Heart left ventricle (tissue), 16 donors: ENCODE results near the gene TRIM31. TPM values are rescaled to one million over a fixed set of nuclear protein-coding genes. Genes with fewer than 3 reads are reported as not detected.
A peak's percentile ranks its signal among the peaks of the same experiment; 100 is the strongest.

Experiments
- ATAC-seq, 4 donors: fragments of 200-7000 bp; cut with Tn5 transposase; one replicate each; pipeline ENCODE4 v1.9.1; 2020 to 2022; ENCODE audit warnings: moderate library complexity in 4 of 4, mild to moderate bottlenecking in 3 of 4, moderate number of reproducible peaks in 1 of 4
- DNase-seq, 5 donors: peaks; one replicate each; pipeline ENCODE4 v3.0.0-alpha.2; 2020
- H3K27ac ChIP-seq, 12 donors: fragments of 200-600 bp; sonication (generic) in 4 of 12; one replicate each; pipeline versions ENCODE4 v1.5.0 to v1.8.0; 2016 to 2022; ENCODE audit warnings: mild to moderate bottlenecking in 2 of 12
- H3K27me3 ChIP-seq, 9 donors: fragments of 200-600 bp; sonication (generic) in 2 of 9; one replicate each; pipeline versions ENCODE4 v1.5.1 to v1.8.0; 2016 to 2022; ENCODE audit warnings: mild to moderate bottlenecking in 3 of 9
- H3K36me3 ChIP-seq, 9 donors: fragments of 200-600 bp; sonication (generic) in 2 of 9; one replicate each; pipeline versions ENCODE4 v1.5.0 to v1.8.0; 2018 to 2022; ENCODE audit warnings: mild to moderate bottlenecking in 2 of 9
- H3K4me1 ChIP-seq, 12 donors: fragments of 200-600 bp; sonication (generic) in 4 of 12; one replicate each; pipeline versions ENCODE4 v1.5.0 to v1.8.0; 2016 to 2022; ENCODE audit warnings: mild to moderate bottlenecking in 3 of 12
- H3K4me3 ChIP-seq, 12 donors: fragments of 200-600 bp; sonication (generic) in 4 of 12; one replicate each; pipeline versions ENCODE4 v1.5.0 to v1.8.0; 2017 to 2022; ENCODE audit warnings: mild to moderate bottlenecking in 9 of 12, moderate library complexity in 4 of 12
- H3K9me3 ChIP-seq, 12 donors: fragments of 200-600 bp; sonication (generic) in 4 of 12; one replicate each; pipeline versions ENCODE4 v1.5.0 to v1.8.0; 2016 to 2022; ENCODE audit warnings: mild to moderate bottlenecking in 1 of 12
- POLR2A ChIP-seq, 2 donors: fragments of 450-650 bp; IDR thresholded peaks; one replicate each; pipeline ENCODE4 v1.6.1; 2017; ENCODE audit warnings: antibody characterized with exemption in 2 of 2, mild to moderate bottlenecking in 2 of 2, moderate library complexity in 2 of 2
- WGBS, 4 donors: extraction: QIAGEN DNeasy Blood & Tissue Kit in 2 of 4; methylation state at CpG; one replicate each; pipeline versions ENCODE4 v1.1.5 to v1.1.7; 2013 to 2018; 5-methylcytosine and 5-hydroxymethylcytosine counted together
- intact Hi-C, 10 donors: fragments of 100-400 bp; cut with DNase I; formaldehyde crosslinking; loops; one replicate each; pipeline versions ENCODE4 v1.11.1 to v1.14.2; 2022
- polyA plus RNA-seq, 2 donors: library from polyadenylated mRNA; stranded (reverse); fragments of 200-250 nt; gene quantifications; one replicate each; pipeline ENCODE4 v1.2.3, GENCODE V29; 2013
- total RNA-seq, 9 donors: library from RNA; depleted of rRNA in 2 of 9; stranded (reverse); fragments of >200 nt in 2 of 9; fragmentation: NEBNext Ultra II Directional in 3 of 9; extraction: Animal tissue kit (Norgen Biotek cat#: 25700) in 3 of 9; gene quantifications; one replicate each; pipeline versions ENCODE4 v1.1.0 to v1.2.4, GENCODE V29; 2016 to 2023
- TF ChIP-seq, protein P1 (sequence below), 12 donors: fragments of 200-600 bp; sonication (generic) in 4 of 12; IDR thresholded peaks; one replicate each; pipeline versions ENCODE4 v1.5.0 to v1.8.0; 2018 to 2022; ENCODE audit warnings: antibody characterized with exemption in 12 of 12, mild to moderate bottlenecking in 5 of 12
- donor health status: ischemic (EF 13 %, LVEDD 7.1; RV severe dilation, severe dysfunction).
- donor health status: healthy with polysubstance abuse.
- donor health status: DM: no; HTN: yes; CAD: no.
- donor health status: DM: no; HTN: no; CAD: no.
- donor health status: ischemic (EF 25% LVEDD 6.9; RV normal size, moderate dysfunction).
- donor health status: ischemic (EF 25% LVEDD 5.7; RV mildly dilated, moderate dysfunction).
- donor health status: healthy.
- donor health status: DM: yes; HTN: yes; CAD: no.
- donor health status: ischemic (EF 35%, LVEDD 5.7; RV mildly dilated, moderate dysfunction).
- donor health status: nonischemic (EF 11% LVEDD 7.7; RV severe dilation, severe dysfunction).
- donor health status: DM: yes; HTN: yes; CAD: no.
- donor health status: PGD.
- donor health status: ischemic (EF 29% LVEDD 5.4; RV normal size, mild dysfunction).
- donor health status: nonischemic (EF 23%, LVEDD 6.1; RV moderate dilation, normal function).

TRIM31 gene
- total and polyA plus RNA-seq, 11 donors, result not detected

DNA sequence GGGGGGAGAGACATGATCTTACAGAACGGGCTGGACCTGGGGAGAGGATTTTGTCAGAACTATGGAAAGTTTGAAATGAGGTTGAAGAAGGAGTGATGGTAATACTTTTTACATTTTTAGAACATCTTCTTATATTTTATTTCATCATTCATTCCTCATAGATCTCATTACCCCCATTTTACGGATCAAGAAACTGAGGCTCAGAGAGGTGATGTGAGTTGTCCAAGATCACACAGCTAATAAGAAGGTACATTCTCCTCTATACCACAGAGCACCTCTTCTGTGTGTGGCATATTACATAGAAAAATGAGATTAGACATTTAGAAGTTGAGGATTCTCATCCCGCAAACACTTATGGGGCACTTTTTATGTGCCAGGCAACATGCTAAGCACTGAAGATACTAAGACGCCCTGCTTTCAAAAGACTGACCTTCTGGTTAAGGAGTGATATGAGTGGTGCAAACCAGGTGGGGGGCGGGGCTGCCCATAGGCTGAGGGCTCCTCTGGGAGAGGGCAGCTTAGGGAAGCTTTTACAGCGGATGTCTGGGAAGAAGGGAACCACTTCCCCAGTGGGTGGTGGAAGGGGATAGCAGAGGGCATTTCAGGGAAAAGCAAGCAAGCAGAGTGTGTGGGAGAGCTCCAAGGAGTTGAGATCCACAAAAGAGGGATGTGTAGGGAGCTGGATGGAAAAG lies 19.9 kb downstream of the TRIM31 start:
- no peak for ATAC-seq
- Histone ChIP-seq H3K9me3 (no peaks in the 10 kb centered on the region), H3K4me3 (no peak overlapping the region), H3K4me1 (peaks cover 0 to 5% (median 0%) of the 10 kb centered on the region in 12 donors), H3K36me3 (no peaks in the 10 kb centered on the region), H3K27me3 (peaks cover 0 to 75% (median 9%) of the 10 kb centered on the region in 9 donors), H3K27ac (no peak overlapping the region)
- no peak for DNase-seq
- TF ChIP-seq, protein P1, sequence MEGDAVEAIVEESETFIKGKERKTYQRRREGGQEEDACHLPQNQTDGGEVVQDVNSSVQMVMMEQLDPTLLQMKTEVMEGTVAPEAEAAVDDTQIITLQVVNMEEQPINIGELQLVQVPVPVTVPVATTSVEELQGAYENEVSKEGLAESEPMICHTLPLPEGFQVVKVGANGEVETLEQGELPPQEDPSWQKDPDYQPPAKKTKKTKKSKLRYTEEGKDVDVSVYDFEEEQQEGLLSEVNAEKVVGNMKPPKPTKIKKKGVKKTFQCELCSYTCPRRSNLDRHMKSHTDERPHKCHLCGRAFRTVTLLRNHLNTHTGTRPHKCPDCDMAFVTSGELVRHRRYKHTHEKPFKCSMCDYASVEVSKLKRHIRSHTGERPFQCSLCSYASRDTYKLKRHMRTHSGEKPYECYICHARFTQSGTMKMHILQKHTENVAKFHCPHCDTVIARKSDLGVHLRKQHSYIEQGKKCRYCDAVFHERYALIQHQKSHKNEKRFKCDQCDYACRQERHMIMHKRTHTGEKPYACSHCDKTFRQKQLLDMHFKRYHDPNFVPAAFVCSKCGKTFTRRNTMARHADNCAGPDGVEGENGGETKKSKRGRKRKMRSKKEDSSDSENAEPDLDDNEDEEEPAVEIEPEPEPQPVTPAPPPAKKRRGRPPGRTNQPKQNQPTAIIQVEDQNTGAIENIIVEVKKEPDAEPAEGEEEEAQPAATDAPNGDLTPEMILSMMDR (IDR thresholded peaks at IDR 0.05), result no peak
- TF ChIP-seq POLR2A (IDR thresholded peaks at IDR 0.05), result no peak
- WGBS, 4 donors, result 44 to 75% (median 69%) methylated on average over 6 of the region's 6 CpGs
- intact Hi-C loops, result no loop called here

DNA sequence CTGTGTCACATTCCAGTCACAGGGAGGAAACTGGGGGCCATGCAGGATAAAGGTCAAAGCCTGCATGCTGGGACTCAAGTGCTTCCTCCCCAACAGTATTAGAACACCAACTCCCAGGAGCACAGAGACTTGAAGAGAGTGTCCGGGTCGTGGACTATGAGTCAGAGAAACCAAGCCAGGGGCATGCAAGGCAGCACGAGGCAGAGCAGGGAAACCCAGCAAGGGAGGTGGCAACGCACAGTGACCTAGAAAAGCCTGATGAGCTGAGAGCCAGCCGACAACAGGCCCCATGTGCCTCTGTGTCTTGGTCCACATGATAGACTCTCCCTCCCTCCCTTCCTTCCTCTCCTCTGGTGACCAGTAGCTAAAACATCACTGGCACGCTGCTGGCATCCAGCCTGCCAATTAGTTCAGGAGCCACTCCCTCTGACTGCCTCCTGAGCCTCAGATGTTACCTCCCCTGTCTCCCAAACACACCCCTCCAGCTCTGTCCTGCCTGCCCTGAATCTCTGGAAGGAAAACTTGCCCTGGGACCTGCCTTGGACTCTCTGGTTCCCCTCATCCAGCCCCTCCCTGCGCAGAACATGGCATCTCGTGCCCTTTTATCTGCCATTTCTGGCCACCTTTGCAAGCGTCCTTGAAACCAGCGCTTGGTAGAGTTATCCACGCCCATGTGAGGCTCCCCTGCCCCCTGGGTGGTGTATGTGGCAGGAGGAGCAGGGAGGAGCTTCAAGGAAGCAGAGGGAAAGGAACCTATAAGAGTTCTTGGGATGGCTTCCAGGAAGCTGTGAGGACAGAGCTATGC lies 21.1 kb downstream of the TRIM31 start:
- ATAC-seq (peak in 3 of 4 donors; percentile 54 to 65 (median 59)), DNase-seq (peak in 1 of 5 donors; percentile 22)
- no peak for TF ChIP-seq POLR2A (IDR thresholded peaks at IDR 0.05)
- TF ChIP-seq, protein P1 (IDR thresholded peaks at IDR 0.05), result no peak
- Histone ChIP-seq H3K4me3 (no peak overlapping the region), H3K27ac (no peak overlapping the region), H3K27me3 (peaks cover 0 to 73% (median 9%) of the 10 kb centered on the region in 9 donors), H3K9me3 (no peaks in the 10 kb centered on the region), H3K36me3 (no peaks in the 10 kb centered on the region), H3K4me1 (peaks cover 0 to 5% (median 0%) of the 10 kb centered on the region in 12 donors)
- WGBS, 4 donors, result 43 to 53% (median 45%) methylated on average over 11 of the region's 11 CpGs
- intact Hi-C loops, result no loop called here

DNA sequence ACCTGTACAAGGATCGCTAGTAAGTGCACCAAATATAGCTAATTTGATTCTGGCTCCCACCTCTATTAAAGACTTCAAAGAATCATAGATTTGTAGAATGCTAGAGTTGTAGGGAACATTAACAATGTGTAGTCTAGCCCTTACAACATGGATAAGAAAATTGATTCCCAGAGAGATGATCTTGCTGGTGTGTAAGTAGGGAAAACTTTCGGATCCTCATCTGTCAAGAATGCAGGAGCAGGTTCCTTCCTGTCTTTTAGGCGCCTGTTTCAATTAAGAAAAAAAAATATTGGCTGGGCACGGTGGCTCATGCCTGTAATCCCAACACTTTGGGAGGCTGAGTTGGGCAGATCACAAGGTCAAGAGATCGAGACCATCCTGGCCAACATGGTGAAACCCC lies 25.0 kb downstream of the TRIM31 start:
- TF ChIP-seq POLR2A (IDR thresholded peaks at IDR 0.05), result no peak
- TF ChIP-seq, protein P1 (IDR thresholded peaks at IDR 0.05), result no peak
- Histone ChIP-seq H3K27me3 (peaks cover 0 to 57% (median 5%) of the 10 kb centered on the region in 9 donors), H3K9me3 (no peaks in the 10 kb centered on the region), H3K4me1 (no peaks in the 10 kb centered on the region), H3K4me3 (no peak overlapping the region), H3K36me3 (no peaks in the 10 kb centered on the region), H3K27ac (no peak overlapping the region)
- DNase-seq (no peak), ATAC-seq (no peak)
- 59 to 78% (median 70%) methylated on average over 5 of the region's 5 CpGs for WGBS, 4 donors
- intact Hi-C loops, result no loop called here

DNA sequence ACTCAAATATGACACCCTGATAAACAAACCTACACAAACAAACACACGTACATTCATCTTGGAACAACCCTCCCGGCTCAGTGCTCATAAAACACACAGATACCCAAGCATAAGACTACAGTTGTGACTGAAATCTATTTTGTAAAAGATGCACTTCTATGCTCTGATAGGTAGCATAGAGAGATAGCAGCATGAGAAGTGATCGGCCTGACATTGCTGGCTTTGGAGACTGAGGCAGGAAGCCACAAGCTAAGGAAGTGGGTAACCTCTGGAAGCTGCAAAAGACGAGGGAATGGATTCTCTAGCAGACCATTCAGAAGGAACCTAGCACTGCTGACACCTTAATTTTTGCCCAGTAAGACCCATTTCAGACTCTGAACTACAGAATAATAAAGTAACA lies 35.7 kb downstream of the TRIM31 start:
- Histone ChIP-seq H3K4me1 (peaks cover 0 to 21% (median 15%) of the 10 kb centered on the region in 12 donors), H3K4me3 (no peak overlapping the region), H3K27me3 (peaks cover 17 to 74% (median 35%) of the 10 kb centered on the region in 9 donors), H3K36me3 (no peaks in the 10 kb centered on the region), H3K27ac (no peak overlapping the region), H3K9me3 (no peaks in the 10 kb centered on the region)
- DNase-seq (no peak), ATAC-seq (no peak)
- intact Hi-C loops, result no loop called here
- WGBS, 4 donors, result 55 to 70% (median 58%) methylated on average over 4 of the region's 4 CpGs
- TF ChIP-seq, protein P1 (IDR thresholded peaks at IDR 0.05), result no peak
- no peak for TF ChIP-seq POLR2A (IDR thresholded peaks at IDR 0.05)
